Measurements from ENCODE around the gene FAM149B1. TPM values are rescaled to one million over a fixed set of nuclear protein-coding genes. Genes with fewer than 3 reads are reported as not detected.

Gene FAM149B1
- total RNA-seq, 2 experiments from 2014 or later: 7.0 to 7.7 TPM

GRCh38 chr10:73205890-73206289, 38.0 kb downstream of the FAM149B1 start:
- peaks cover 0 to 4% of the 10 kb centered on the region in 2 experiments for H3K9me3 ChIP-seq (ENCODE audit: control insufficient read depth in 1 of 2, insufficient read depth in 1 of 2, low read length in 2 of 2)
- H3K36me3 ChIP-seq (ENCODE audit: insufficient read depth, low read length): peaks cover 9% of the 10 kb centered on the region
- no peak overlapping the region for H3K27ac ChIP-seq (ENCODE audit: low read depth in 1 of 2, low read length in 2 of 2)
- Mint-ChIP-seq H3K9me3 (no peaks in the 10 kb centered on the region), H3K4me1 (ENCODE audit: low read depth) (no peaks in the 10 kb centered on the region), H3K27me3 (no peaks in the 10 kb centered on the region), H3K4me3 (no peak overlapping the region), H3K36me3 (ENCODE audit: low read depth) (peaks cover 45% of the 10 kb centered on the region), H3K27ac (no peak overlapping the region)
- no peaks in the 10 kb centered on the region for H3K27me3 ChIP-seq (ENCODE audit: control insufficient read depth in 1 of 2, insufficient read depth in 2 of 2, low read length in 2 of 2)
- DNase-seq: no peak
- ChIA-PET CTCF (no interaction called here), POLR2A (no interaction called here)
- intact Hi-C loops (cut with DNase I, micrococcal nuclease): no loop called here
- TF ChIP-seq CTCF (IDR thresholded peaks at IDR 0.05): no peak
- H3K4me3 ChIP-seq (ENCODE audit: low read length): no peak overlapping the region
- H3K4me1 ChIP-seq (ENCODE audit: insufficient read depth, low read length): no peaks in the 10 kb centered on the region
- ATAC-seq (ENCODE audit: poor library complexity): no peak

DNA sequence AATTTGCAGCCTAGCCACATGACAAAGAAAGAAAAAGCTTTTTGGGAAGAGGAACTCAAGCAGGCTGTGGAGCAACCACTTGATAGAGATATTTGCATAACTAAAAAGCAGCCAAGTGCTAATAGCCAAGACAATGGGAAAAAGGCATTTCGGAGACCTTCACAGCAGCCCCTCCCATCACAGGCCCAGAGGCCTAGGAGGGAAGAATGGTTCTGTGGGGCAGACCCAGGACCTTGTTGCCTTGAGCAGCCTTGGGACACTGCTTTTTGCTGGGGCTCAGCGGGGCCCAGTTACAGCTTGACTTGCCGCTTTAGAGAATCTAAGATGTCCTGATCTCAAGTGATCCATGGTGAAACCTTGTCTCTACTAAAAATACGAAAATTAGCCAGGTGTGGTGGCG, 38.5 kb downstream of the FAM149B1 start:
- CTCF ChIA-PET: no interaction called here
- ATAC-seq (ENCODE audit: poor library complexity): no peak
- intact Hi-C loops (cut with DNase I, micrococcal nuclease): no loop called here

DNA sequence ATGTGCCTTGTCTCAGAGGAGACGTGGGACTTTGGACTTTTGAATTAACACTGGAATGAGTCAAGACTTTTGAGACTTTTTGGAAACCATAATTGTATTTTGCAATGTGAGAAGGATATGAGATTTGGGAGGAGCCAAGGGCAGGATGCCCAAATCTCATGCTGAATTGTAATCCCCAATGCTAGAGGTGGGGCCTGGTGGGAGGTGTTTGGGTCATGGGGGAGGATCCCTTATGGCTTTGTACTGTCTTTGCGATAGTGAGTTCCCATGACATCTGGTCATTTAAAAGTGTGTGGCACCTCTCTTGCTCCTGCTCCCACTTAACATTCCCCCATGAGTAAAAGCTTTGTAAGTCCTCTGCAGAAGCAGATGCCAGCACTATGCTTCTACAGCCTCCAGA, 40.0 kb downstream of the FAM149B1 start:
- Mint-ChIP-seq H3K36me3 (ENCODE audit: low read depth) (peaks cover 54% of the 10 kb centered on the region), H3K4me1 (ENCODE audit: low read depth) (no peaks in the 10 kb centered on the region), H3K4me3 (no peak overlapping the region), H3K27ac (no peak overlapping the region), H3K9me3 (no peaks in the 10 kb centered on the region), H3K27me3 (no peaks in the 10 kb centered on the region)
- ATAC-seq (ENCODE audit: poor library complexity): no peak
- no peak for DNase-seq
- TF ChIP-seq CTCF (IDR thresholded peaks at IDR 0.05): no peak
- POLR2A ChIA-PET: interaction anchor here (0.7 kb wide), 1 partner anchor 37 kb away, joined by 3 read pairs; no protein-coding TSS in a partner anchor
- no peak overlapping the region for H3K27ac ChIP-seq (ENCODE audit: low read depth in 1 of 2, low read length in 2 of 2)
- peaks cover 0 to 4% of the 10 kb centered on the region in 2 experiments for H3K9me3 ChIP-seq (ENCODE audit: control insufficient read depth in 1 of 2, insufficient read depth in 1 of 2, low read length in 2 of 2)
- H3K4me3 ChIP-seq (ENCODE audit: low read length): no peak overlapping the region
- intact Hi-C loops (cut with DNase I, micrococcal nuclease): no loop called here
- H3K27me3 ChIP-seq (ENCODE audit: control insufficient read depth in 1 of 2, insufficient read depth in 2 of 2, low read length in 2 of 2): no peaks in the 10 kb centered on the region
- CTCF ChIA-PET: no interaction called here
- H3K36me3 ChIP-seq (ENCODE audit: insufficient read depth, low read length): peaks cover 9% of the 10 kb centered on the region
- no peaks in the 10 kb centered on the region for H3K4me1 ChIP-seq (ENCODE audit: insufficient read depth, low read length)

More for the DNA sequence above, 38.5 kb downstream of the FAM149B1 start:
- Histone ChIP-seq H3K4me1 (ENCODE audit: insufficient read depth, low read length) (no peaks in the 10 kb centered on the region), H3K36me3 (ENCODE audit: insufficient read depth, low read length) (peaks cover 9% of the 10 kb centered on the region), H3K27me3 (ENCODE audit: control insufficient read depth in 1 of 2, insufficient read depth in 2 of 2, low read length in 2 of 2) (no peaks in the 10 kb centered on the region), H3K27ac (ENCODE audit: low read depth in 1 of 2, low read length in 2 of 2) (no peak overlapping the region), H3K9me3 (ENCODE audit: control insufficient read depth in 1 of 2, insufficient read depth in 1 of 2, low read length in 2 of 2) (peaks cover 0 to 4% of the 10 kb centered on the region in 2 experiments), H3K4me3 (ENCODE audit: low read length) (no peak overlapping the region)
- Mint-ChIP-seq H3K27me3 (no peaks in the 10 kb centered on the region), H3K27ac (no peak overlapping the region), H3K9me3 (no peaks in the 10 kb centered on the region), H3K4me1 (ENCODE audit: low read depth) (no peaks in the 10 kb centered on the region), H3K4me3 (no peak overlapping the region), H3K36me3 (ENCODE audit: low read depth) (peaks cover 46% of the 10 kb centered on the region)
- no peak for DNase-seq
- TF ChIP-seq CTCF (IDR thresholded peaks at IDR 0.05): no peak
- POLR2A ChIA-PET: no interaction called here
